NCI-H82 (cell line): ENCODE measurements around the gene PDF.

Experiments
- DNase-seq: peaks from one replicate; lab custom pipeline; 2025; lab: John Stamatoyannopoulos, UW

The PDF gene

DNA sequence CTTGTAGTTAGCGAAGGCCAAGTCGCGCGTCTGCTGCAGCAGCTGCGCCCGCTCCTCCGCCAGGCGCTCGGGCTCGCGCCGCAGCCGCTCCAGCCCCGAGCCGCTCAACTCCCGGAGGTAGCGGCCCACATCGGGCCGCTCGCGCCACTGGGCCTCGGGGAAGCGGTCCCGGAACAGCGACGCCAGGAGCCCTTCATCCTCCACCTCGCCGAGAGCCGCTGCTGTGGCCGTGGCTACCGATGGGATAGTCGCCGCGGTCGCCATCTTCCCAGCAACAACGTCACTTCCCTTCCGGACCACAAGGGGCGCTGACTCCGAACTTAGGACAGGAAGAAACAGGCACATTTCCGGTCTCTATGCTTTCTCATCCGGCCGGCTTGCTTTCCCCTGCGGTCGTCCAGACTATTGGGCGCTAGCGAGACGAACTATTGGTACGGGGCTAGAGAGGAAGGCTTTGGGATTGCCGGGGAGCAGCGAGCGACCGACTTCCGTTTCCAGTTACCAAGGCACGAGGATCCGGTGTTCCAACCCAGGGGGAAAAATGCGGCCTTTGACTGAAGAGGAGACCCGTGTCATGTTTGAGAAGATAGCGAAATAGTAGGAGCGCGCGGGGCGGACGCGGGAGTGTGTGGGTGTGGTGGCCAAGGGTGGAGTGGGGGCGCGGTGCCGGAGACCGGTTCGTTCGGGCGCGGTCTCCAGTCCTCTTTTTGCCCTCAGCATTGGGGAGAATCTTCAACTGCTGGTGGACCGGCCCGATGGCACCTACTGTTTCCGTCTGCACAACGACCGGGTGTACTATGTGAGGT, 9.1 kb upstream of the PDF start, which contains the start of the genes COG8 and NIP7:
COG8 (minus strand) TSS at position 276 of the 806 bp plus-strand sequence; CDS start at position 264, 12 bp downstream.
NIP7 (plus strand) TSS at position 484 of the 806 bp plus-strand sequence; CDS start at position 542, 58 bp downstream.
- peak; percentile 99 for DNase-seq

DNA sequence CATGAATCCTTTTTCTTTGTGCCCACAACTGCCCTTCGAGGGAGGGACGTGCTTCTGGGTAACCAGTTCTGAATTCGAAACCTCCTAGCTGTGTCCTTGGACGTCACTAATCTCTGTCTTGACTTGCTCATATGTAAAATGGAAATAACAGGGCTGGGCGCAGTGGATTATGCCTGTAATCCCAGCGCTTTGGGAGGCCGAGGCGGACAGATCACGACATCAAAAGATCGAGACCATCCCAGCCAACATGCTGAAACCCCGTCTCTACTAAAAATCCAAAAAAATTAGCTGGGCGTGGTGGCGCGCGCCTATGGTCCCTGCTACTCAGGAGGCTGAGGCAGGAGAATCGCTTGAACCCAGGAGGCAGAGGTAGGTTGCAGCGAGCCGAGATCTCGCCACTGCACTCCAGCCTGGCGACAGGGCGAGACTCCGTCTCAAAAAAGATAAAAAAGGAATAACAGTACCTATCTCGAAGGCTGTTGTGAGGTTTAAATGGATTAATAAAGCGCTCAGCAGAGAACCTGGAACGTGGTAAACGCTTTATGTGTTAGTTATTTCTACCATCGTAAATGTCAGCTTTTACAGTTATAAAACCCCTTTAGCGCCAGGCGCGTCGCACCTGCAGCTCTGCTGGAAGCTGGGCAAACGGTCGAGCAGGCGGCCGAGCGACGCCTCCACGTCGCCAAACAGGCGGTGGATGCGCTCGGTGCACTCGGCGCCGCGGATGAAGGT, 8.3 kb upstream of the PDF start:
- peak; percentile 14 for DNase-seq

DNA sequence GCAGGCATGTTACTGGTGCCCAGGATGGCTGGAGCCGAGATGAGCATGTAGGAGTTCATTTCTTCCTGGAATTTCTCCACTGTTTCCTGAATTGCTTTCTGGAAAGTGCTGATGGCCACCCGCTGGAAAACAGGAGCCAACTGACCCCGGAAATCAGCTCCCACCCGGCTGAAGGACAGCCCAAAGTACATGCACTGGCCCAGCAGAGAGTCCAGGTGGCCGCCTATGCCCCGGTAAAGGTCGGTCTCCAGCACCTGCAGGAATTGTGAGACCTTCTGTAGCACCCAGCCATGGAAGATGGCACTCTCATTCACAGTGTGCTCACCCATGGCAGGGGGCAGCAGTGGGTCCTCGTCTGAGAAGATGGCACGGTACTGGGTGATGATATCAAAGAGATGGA, 4.3 kb upstream of the PDF start:
- DNase-seq, result no peak

DNA sequence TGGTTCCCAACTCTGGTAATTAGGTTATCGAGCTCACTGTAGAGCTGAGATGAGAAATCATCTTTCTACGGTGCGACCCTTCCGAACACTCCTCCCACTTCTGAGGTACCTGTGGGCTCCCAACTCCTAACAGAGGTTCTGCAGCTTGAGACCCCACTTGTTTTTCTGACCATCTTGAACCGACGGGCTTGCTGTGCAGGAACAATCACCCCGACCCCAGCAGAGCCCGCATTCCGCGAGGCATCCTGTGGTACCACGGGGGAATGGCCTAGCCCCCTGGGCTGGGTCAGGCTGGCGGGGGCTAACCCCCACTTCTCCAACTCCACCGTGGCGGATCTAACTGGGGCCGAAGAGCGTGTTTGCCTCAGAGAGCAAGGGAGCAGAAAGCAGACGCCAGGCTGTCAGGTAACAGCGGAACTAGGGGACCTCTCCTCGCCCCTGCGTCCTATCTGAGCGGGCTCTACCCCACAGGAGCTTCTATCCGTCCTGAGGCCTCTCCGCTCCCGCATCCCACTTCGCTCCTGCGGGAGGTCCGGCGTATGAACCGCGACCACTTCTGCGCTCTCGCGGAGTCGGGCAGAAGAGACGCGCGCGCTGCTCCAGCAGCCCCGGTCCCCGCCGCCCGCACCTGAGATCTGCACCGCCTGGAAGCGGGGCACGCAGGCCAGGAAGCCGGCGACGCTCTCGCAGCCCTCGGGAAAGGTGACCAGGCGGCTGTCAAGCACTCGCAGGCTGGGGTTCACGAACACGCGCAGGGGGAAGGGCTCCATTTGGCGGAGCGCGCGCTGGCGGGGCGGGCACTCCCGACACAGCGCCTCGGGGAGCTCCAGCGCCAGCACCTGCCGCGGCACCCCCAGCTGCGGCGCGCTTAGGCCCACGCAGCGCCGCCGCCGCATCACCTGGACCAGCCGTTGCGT, 761 bp downstream of the PDF start:
- DNase-seq, result no peak

DNA sequence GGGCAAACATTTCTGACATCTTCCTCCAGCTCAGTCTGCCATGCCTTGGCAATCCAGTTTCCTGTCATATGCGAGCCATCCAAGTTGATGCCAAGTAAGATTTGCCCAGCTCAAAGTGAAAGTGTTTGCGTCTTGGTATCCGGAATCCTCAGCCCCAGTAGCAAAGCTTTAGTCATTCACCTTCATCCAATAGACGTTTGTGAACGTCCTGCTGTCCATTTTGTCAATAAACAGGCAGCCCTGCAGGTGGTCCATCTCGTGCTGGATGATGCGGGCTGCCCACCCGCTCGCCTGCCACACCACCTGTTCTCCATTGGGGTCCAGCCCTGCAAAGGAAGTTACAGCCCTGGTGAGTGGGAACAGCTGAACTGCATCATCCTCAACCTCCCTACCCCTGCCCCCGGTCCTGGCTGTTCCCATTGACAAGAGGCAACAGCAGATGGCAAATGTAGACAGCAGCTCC, 1.5 kb downstream of the PDF start:
- peak; percentile 30 for DNase-seq

DNA sequence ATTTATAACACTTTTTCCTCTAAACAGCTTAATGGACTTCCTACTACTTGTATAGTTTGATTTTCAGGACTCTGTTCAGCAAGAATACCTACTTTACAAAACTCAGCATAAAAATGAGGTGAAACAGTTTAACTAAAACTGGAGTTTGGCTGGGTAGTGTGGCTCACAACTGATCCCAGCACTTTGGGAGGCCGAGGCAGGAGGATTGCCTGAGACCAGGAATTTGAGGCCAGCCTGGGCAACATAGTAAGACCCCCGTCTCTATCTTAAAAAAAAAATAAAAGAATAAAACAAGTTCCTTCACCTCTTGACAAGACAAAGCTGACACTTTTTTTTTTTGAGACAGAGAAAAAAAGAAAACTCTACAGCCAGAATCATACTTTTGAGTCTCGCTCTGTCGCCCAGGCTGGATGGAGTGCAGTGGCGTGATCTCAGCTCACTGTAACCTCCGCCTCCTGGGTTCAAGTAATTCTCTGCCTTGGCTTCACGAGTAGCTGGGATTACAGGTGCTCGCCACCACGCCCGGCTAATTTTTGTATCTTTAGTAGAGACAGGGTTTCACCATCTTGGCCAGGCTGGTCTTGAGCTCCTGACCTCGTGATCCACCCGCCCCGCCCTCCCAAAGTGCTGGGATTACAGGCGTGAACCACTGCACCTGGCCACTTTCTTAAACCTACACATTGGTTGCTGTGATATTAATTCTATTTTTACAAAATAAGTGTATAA, 2.6 kb downstream of the PDF start:
- no peak for DNase-seq

DNA sequence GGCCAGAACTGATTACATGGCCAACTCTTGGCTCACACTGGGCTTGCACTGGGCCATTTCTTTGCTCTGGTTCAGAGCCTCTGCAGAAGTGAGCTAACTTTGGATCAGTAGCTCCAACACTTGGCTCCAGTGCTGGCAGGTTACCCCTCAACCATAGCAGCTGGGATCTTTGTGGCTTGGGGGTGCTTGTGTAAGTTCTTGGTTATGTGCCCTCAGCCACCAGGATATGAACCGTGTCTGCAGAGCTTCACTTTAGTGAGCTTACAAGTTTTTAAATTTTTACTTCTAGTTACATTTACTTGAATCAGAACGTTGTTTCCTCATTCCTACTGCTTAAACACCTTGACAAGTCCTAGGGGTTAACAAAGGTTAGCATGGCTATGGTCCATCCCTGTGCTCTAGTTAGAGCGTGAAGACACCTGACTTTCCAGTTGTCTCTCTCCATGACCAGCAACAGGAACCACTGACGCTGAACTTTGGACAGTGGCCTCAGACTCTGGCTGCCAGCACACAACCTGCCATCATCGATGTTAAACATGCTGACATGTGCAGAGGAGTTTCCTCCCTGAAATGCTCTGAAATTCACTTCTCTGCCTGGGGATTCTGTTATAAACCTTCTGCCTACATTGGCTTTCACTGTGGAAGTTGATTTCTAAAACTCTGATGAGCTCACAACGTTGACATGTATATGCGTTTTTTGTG, 4.1 kb downstream of the PDF start:
- DNase-seq, result no peak

DNA sequence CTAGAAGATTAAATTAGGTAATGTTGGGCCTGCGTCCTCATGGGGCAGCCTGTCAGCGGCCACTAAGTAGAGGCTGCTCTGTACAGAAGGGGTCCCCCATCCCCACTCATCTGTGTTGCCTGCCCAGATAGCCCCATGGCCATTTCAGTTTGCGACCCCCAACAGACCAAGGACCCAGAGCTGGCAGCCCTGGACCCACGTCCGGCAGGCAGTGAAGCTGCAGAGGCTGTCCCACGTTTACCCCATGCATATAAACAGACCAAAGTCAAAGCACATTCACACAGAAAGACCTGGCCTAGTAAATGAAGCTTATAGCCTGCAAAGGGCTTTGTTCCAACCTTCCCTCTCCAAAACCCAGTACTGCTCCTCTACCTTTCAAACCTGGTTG, 4.6 kb downstream of the PDF start:
- no peak for DNase-seq

DNA sequence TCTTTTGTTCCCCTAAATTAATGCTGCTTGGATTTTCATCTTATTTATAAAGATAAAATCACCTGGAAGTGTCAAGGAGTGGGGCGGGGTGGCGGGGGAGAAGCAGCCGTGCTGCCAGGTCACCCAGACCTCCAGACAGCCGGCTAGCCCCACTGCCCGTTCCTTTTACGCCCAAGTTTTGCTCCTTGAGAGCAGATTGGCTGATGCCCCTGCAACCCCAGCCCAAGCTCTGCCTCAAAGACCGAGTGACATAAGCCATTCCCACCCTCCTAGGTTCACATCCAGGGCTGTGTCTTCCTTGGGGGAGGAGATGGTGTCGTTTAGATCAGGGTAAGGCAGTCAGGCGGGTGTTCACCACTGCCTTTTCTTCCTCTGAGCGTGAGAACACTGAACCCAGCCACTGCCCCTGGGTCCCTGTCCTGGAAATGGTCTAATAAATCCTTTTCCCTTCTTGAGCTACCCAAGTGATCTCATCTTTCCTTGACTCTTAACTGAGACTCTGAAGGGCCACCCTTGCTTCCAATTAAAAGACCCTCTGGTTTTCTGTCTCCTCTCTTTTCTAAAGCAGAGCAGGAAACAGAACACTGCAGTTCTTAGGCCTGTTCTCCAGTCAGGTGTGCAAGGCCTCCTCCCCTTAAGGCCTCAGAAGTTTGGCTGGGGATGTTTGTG, 5.7 kb downstream of the PDF start:
- no peak for DNase-seq

DNA sequence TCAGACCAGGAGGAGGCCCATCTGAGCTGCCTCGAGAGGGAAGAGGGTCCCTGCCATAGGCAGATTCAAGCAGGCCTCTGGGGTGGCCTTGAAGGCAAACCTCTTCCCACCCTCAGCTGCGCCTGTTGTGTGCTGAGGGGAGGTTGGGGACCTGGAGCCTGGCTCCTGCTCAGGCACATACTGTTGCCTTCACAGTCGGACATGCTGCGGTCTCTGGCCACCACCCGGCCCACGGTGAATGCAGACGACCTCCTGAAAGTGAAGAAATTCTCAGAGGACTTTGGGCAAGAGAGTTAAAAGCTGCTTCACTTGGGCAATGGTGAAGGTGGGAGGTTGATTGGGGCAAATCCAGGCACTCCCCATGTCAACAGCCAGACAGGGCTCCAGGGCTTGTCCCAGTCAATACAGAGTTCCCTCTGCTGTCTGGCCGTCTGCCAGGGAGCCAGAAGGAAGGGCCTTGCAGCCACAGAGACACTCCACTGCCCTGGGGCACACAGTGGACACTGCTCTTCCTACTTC, 6.3 kb downstream of the PDF start:
- no peak for DNase-seq

DNA sequence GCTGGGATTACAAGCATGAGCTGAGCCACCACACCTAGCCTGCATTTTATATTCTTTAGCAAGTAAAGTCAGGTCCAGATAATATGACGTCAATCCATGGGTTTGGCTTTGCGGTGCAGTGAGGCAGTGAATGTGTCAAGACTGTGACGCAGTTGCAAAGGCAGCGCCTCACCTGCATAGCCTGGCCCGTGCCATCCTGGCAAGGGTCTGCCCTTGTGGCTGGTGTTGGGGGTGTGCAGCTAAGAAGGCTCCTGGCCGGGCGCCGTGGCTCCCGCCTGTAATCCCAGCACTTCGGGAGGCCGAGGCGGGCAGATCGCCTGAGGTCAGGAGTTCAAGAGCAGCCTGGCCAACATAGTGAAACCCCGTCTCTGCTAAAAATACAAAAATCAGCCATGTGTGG, 7.0 kb downstream of the PDF start:
- no peak for DNase-seq

DNA sequence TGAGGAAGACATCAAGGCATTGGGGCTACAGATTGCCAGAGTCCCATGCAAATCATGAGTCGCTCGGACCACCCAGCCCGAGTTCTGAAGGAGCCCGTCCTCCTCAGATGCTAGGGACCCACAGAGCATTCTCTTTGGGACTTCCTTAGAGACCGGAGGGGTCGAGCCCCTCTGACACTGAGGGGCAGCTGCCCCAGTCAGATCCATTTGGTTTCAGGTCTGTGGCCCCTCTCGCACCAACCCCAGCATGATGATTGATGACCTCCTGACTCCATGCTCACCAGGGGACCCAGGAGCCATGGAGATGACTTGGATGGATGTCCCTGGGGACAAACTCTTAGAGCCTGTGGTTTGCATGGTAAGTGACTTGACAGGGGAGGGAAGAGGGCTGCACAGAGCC, 8.0 kb downstream of the PDF start:
- DNase-seq, result no peak

DNA sequence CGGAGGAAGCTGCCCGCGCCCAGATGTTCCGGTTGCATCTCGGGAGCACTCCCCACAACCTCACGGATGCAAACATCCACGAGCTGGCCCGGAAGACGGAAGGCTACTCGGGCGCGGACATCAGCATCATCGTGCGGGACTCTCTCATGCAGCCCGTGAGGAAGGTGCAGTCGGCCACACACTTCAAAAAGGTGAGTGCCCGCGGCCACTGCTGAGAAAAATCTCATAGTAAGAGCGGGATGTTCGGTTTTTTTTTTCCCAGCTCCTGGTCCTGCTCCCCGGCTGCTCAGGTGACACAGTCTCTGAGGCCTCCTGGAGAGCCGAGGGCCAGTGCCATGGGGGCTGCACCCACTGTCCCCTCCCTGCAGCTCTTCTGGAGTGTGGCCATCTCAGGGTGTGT, 9.3 kb downstream of the PDF start:
- DNase-seq, result no peak

DNA sequence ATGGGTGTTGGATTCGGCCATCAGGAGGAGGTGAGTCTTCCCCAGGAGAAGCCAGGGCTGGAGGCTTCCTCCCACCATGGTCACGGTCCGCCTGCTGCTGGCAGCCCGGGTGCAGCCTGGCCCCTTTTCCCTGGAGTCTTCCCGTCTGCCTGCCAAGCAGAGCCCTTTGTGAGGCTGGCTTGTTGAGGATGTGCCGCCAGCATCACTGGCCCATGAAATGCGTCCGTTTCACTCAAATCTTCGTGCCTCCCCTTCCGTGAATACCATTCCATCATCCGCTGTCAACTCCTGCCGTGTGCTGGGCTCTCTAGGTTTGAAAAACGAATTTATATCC, 9.7 kb downstream of the PDF start:
- DNase-seq, result no peak

DNA sequence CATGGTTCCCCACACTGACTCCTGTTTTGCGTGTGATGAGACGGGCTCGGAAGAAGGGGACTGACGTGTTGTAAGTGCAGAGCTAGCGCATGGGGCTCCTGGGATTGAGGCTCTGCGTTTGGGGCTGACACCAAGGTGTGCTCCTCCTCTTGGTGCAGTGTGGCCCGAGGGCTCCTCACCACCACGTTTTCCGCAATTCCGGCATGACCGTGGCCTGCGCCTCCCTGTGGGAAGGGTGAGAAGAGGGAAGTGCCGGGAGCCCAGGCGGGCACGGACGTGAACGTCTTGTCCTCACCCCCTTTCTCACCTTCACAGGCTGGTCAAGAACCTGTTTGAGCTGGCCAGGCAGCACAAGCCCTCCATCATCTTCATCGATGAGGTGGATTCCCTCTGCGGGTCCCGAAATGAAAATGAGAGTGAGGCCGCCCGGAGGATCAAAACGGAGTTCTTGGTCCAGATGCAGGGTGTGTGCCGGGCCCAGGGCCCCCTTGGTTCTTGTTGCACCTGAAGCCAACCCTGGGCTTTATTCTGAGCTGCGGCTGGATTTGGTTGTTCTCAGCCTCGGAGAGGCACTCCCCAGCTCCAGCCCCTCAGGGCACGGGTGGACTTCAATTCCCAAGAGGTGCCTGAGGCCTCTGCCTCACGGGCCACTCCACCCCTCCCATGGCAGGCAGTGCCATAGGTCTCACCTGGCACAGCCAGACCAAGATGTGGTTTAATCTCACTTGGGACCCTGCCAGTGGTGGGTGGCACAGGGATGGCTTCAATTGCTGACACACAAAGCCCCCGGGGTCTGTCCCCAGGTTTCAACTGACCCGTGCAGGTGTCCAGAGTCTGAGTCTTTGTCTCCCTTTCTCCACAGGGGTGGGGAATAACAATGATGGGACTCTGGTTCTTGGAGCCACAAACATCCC, 10.3 kb downstream of the PDF start:
- DNase-seq, result no peak

DNA sequence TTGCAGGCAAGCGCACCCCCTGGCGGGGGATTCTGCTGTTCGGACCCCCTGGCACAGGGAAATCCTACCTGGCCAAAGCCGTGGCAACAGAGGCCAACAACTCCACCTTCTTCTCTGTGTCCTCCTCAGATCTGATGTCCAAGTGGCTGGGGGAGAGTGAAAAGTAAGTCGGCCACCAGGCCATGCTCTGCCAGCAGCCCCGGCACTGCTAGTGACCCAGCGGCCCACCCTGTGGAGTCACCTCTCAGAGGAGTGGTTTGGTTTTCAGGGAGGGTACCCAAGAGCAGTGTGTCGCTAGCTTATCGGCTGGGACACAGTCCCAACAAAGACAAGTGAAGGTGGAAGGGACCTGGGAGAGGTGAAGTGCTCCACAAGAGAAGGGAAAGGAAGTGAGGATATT, 11.0 kb downstream of the PDF start:
- no peak for DNase-seq

DNA sequence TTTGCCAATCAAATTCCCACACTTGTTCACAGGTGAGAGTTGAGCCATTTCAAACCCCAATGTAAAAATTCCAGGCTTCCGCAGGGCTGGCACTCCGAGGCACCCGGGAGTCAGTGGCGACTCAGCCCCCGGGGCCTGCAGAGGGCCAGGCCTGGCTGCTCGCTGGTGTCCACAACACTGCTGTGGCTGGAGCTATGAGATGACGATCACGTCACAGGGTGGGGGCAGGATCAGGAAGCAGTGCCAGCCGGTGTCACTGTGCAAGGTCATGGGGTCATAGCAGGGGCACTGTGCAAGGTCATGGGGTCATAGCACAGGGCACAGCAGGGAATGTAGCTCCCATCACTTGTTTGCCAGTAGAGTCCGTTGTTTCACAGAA, 11.5 kb downstream of the PDF start:
- no peak for DNase-seq

DNA sequence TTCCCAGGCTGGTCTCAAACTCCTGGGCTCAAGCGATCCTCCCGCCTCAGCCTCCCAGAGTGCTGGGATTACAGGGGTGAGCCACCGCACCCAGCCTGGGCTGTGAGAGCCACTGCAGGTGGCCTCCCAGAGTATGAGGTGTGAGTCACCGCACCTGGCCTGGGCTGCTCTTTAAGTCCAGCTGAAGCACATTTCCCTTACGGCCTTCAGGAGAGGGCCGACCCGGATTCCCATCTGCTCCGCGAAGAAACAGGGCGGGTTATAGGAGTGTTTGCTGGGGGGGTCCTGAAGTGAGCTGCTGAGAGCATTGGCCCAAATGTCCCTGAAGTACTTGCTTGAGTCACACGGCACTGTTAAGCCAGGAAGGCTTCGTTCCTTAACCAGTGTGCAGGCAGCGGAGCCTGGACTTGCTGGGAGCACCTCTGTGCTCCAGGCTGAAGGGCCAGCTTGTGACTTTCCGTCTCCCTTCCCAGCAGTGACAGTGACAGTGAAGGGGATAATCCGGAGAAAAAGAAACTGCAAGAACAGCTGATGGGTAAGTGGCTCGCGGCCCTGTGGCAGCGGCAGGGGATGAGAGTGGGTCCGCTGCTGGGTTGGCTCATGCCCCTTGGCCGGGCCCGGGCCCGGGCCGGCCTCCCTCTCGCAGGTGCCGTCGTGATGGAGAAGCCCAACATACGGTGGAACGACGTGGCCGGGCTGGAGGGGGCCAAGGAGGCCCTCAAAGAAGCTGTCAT, 12.0 kb downstream of the PDF start:
- no peak for DNase-seq
